AG04449 (cell line): ENCODE data around the gene PDZD2.
A peak's percentile ranks its signal among the peaks of the same experiment; 100 is the strongest.
"Not testable (repeated sequence)": the region's sequence is repeated elsewhere in the genome, so short reads cannot be mapped to it uniquely, and the experiment has no call there.

Experiments
- CTCF ChIA-PET: fragments of 350-600 bp; formaldehyde crosslinking; extraction: SDS; loops from one replicate; lab custom pipeline; 2021; ENCODE audit warnings: antibody characterized with exemption; lab: Yijun Ruan, JAX
- POLR2A ChIA-PET: fragments of 400-600, 350-600 bp; formaldehyde crosslinking; extraction: SDS; loops from one replicate; lab custom pipeline; 2020; ENCODE audit warnings: antibody characterized with exemption, inconsistent platforms; lab: Yijun Ruan, JAX
- DNase-seq: peaks from one replicate; pipeline ENCODE4 v3.0.0-alpha.2; 2010; ENCODE audit warnings: low read depth, low spot score
- H3K4me3 ChIP-seq: 2 replicates; pipeline ENCODE4 v1.5.1; 2011; ENCODE audit warnings: low read depth, mild to moderate bottlenecking, control low read depth, low read length
- TF ChIP-seq, protein P1 (sequence below): IDR thresholded peaks from one replicate; pipeline ENCODE4 v1.5.1; 2011; ENCODE audit warnings: mild to moderate bottlenecking, moderate library complexity, low read length, control low read depth, inconsistent platforms; ENCODE audit not compliant: insufficient read depth; ENCODE audit errors: missing control alignments

Gene PDZD2

DNA sequence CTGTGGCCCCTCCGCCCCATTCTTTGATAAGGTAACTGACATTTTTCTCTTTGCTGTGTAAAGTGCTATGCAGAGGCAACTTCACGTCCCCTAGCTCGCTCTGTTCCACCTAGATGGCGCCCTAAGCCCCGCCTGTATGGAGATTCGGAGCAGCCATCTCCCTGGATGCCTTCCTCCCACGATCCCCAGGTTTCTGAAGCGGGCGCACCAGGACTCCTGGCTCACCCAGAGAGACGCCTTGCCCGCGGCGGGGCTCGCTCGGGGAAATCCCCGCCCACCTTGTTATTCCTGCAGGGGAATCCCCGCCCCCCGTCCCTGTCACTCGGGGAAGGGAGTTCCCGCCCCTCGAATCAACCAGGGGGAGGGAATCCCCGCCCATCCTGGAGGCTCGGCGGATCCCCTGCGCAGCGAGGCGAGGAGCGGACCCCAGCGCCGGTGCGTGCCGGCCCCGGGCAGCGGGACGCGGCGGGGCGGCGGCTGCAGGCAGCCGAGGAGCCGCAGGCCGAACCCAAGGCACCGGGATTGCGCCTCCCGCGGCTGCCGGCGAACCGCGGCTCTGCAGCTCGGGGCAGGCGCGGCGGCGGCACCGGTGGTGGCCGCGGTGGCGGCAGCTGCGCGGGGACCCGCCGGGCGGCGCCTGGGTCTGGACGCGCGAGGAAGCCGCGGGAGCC lies at the start of gene PDZD2:
PDZD2 (plus strand) TSS at position 384 of the 671 bp plus-strand sequence.
- DNase-seq = no peak
- peak within 1 kb of the TSS; percentile 63 for H3K4me3 ChIP-seq
- TF ChIP-seq, protein P1, sequence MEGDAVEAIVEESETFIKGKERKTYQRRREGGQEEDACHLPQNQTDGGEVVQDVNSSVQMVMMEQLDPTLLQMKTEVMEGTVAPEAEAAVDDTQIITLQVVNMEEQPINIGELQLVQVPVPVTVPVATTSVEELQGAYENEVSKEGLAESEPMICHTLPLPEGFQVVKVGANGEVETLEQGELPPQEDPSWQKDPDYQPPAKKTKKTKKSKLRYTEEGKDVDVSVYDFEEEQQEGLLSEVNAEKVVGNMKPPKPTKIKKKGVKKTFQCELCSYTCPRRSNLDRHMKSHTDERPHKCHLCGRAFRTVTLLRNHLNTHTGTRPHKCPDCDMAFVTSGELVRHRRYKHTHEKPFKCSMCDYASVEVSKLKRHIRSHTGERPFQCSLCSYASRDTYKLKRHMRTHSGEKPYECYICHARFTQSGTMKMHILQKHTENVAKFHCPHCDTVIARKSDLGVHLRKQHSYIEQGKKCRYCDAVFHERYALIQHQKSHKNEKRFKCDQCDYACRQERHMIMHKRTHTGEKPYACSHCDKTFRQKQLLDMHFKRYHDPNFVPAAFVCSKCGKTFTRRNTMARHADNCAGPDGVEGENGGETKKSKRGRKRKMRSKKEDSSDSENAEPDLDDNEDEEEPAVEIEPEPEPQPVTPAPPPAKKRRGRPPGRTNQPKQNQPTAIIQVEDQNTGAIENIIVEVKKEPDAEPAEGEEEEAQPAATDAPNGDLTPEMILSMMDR = peak; percentile 48
- CTCF ChIA-PET = interaction anchor here (0.6 to 2.4 kb wide), 11 partner anchors 10 to 438 kb away, joined by 3 to 9 read pairs (median 3); no protein-coding TSS in a partner anchor
- POLR2A ChIA-PET = no interaction called here

DNA sequence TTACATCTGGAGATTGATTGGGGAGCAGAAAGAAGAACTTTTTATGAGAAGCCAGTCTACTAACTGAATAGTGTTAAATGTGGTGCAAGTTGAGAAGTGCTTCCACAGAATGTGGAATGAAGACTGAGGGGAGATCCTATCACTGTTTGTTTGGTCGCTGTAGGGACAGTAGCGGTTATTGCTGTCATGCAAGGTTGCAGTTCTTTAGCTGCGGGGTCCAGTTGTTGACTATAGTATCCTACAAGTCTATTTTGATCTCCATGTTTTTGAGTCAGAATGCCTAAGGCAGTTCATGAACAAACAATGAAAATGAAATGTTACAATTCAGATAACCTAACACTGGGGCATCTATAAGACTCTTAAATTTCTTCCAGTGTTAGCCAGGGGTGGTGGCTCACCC lies 45.3 kb upstream of the PDZD2 start:
- ChIA-PET CTCF (interaction anchor here (1.5 to 1.9 kb wide), 3 partner anchors 11 to 483 kb away, joined by 4 to 7 read pairs (median 6); no protein-coding TSS in a partner anchor), POLR2A (no interaction called here)
- TF ChIP-seq, protein P1 = no peak
- no peak for DNase-seq
- H3K4me3 ChIP-seq = no peak overlapping the region

GRCh38 chr5:31596354-31596753 lies 42.6 kb upstream of the PDZD2 start:
- TF ChIP-seq, protein P1 = no peak
- ChIA-PET CTCF (no interaction called here), POLR2A (interaction anchor here (0.6 kb wide), 1 partner anchor 468 kb away, joined by 3 read pairs; no protein-coding TSS in a partner anchor)
- no peak for DNase-seq
- H3K4me3 ChIP-seq = no peak overlapping the region

GRCh38 chr5:31598640-31599611 lies 40.0 kb upstream of the PDZD2 start:
- TF ChIP-seq, protein P1 = no peak
- no peak for DNase-seq
- CTCF ChIA-PET = interaction anchor here (0.6 to 1.0 kb wide), 2 partner anchors 11 to 16 kb away, joined by 3 read pairs; no protein-coding TSS in a partner anchor
- POLR2A ChIA-PET = no interaction called here
- H3K4me3 ChIP-seq = no peak overlapping the region

GRCh38 chr5:31602305-31602704 lies 36.6 kb upstream of the PDZD2 start:
- POLR2A ChIA-PET, DNase-seq, H3K4me3 ChIP-seq: not testable (repeated sequence)
- CTCF ChIA-PET = interaction anchor here (1.3 kb wide), 1 partner anchor 20 kb away, joined by 5 read pairs; no protein-coding TSS in a partner anchor

- TF ChIP-seq, protein P1 = no peak
- no peak for DNase-seq
- H3K4me3 ChIP-seq = no peak overlapping the region
- CTCF ChIA-PET = interaction anchor here (1.3 kb wide), 1 partner anchor 205 kb away, joined by 4 read pairs; no protein-coding TSS in a partner anchor
- POLR2A ChIA-PET = no interaction called here
These were observed 34.7 kb upstream of the PDZD2 start for GRCh38 chr5:31604240-31604639.
